ENCODE results near the gene PGAM5. TPM values are rescaled to one million over a fixed set of nuclear protein-coding genes. Genes with fewer than 3 reads are reported as not detected.

Gene PGAM5
- total RNA-seq, 1 experiment from 2014 or later = 112 TPM

DNA sequence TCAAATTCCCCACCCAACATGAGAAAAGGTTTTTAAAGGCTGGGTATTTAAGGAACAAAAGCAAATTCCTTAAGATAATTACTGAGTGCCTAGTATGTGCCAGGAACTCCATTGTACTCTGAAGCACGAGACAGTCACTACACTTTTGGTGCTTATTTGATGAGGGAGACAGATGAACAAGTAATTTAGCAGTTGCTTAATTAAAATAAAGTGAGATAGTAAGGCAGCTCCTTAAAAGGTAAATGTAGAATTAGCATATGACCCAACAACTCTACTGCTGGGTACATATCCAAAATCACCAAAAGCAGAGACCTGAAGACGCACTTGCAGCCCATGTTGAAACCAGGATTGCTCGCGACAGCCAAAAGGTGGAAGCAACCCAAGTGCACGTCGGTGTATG, 44.8 kb upstream of the PGAM5 start:
- no peaks in the 10 kb centered on the region for H3K79me2 ChIP-seq (ENCODE audit: insufficient read depth, low read length)
- H2BK5ac ChIP-seq (ENCODE audit: insufficient read length, low read length) = no peak overlapping the region
- Mint-ChIP-seq H3K27ac (no peak overlapping the region; a peak in 1 of 7 replicates), H3K4me1 (no peaks in the 10 kb centered on the region), H3K27me3 (ENCODE audit: low read depth) (no peaks in the 10 kb centered on the region), H3K36me3 (ENCODE audit: insufficient read depth in 1 of 3, low read depth in 3 of 3) (peaks cover 68 to 93% (median 92%) of the 10 kb centered on the region in 3 experiments; a peak in 6 of 7 replicates), H3K4me3 (no peak overlapping the region), H3K9me3 (no peaks in the 10 kb centered on the region)
- no peak overlapping the region for H2AK5ac ChIP-seq (ENCODE audit: insufficient read length, low read length)
- H3K18ac ChIP-seq (ENCODE audit: insufficient read length, low read depth, low read length) = no peak overlapping the region
- no peak overlapping the region for H4K8ac ChIP-seq (replicated peaks; ENCODE audit: insufficient read length, low read depth, low read length)
- H2BK120ac ChIP-seq (ENCODE audit: low read depth, low read length, poor library complexity, severe bottlenecking) = no peak overlapping the region
- no peak overlapping the region for H2BK12ac ChIP-seq (ENCODE audit: insufficient read length, low read depth, low read length)
- H2BK20ac ChIP-seq (ENCODE audit: low read depth, low read length, poor library complexity, severe bottlenecking) = no peak overlapping the region
- H3K9me3 ChIP-seq (ENCODE audit: control insufficient read depth, low read depth, low read length) = no peaks in the 10 kb centered on the region
- no peak overlapping the region for H4K91ac ChIP-seq (ENCODE audit: insufficient read length, low read depth, low read length)
- no peaks in the 10 kb centered on the region for H3K79me1 ChIP-seq (ENCODE audit: insufficient read depth, low read depth, low read length, poor library complexity, severe bottlenecking)
- H3T11ph ChIP-seq (ENCODE audit: low read length) = no peak overlapping the region
- H4K5ac ChIP-seq (ENCODE audit: insufficient read length, low read depth, low read length) = no peak overlapping the region
- no CpG with 5 or more reads among the region's 6 CpGs for WGBS (ENCODE audit: extremely low coverage, insufficient read length, low lambda C conversion rate)
- no peaks in the 10 kb centered on the region for H3K27me3 ChIP-seq (ENCODE audit: insufficient read depth, low read length)
- no peak for DNase-seq
- H3K4me2 ChIP-seq (ENCODE audit: insufficient read depth, insufficient read length, low read length) = no peak overlapping the region
- no peaks in the 10 kb centered on the region for H3K4me1 ChIP-seq (ENCODE audit: insufficient read depth, low read length)
- H2BK15ac ChIP-seq (ENCODE audit: low read depth, low read length) = no peak overlapping the region
- H3K27ac ChIP-seq (ENCODE audit: insufficient read length, low read depth, low read length) = no peak overlapping the region
- H3K14ac ChIP-seq (ENCODE audit: insufficient read depth, low read length) = no peak overlapping the region
- H3K23me2 ChIP-seq (ENCODE audit: insufficient read length, low read depth, low read length, poor library complexity, severe bottlenecking) = no peaks in the 10 kb centered on the region
- no peak overlapping the region for H2AFZ ChIP-seq (ENCODE audit: low read length)
- H3K9ac ChIP-seq (ENCODE audit: extremely low read depth, insufficient read length, low read length) = no peak overlapping the region
- H3K4ac ChIP-seq (ENCODE audit: low read depth, low read length) = no peak overlapping the region
- no peak overlapping the region for H3K56ac ChIP-seq (ENCODE audit: insufficient read length, low read depth, low read length)
- no peak overlapping the region for H3K23ac ChIP-seq (ENCODE audit: insufficient read length, low read depth, low read length)
- TF ChIP-seq, protein P1, sequence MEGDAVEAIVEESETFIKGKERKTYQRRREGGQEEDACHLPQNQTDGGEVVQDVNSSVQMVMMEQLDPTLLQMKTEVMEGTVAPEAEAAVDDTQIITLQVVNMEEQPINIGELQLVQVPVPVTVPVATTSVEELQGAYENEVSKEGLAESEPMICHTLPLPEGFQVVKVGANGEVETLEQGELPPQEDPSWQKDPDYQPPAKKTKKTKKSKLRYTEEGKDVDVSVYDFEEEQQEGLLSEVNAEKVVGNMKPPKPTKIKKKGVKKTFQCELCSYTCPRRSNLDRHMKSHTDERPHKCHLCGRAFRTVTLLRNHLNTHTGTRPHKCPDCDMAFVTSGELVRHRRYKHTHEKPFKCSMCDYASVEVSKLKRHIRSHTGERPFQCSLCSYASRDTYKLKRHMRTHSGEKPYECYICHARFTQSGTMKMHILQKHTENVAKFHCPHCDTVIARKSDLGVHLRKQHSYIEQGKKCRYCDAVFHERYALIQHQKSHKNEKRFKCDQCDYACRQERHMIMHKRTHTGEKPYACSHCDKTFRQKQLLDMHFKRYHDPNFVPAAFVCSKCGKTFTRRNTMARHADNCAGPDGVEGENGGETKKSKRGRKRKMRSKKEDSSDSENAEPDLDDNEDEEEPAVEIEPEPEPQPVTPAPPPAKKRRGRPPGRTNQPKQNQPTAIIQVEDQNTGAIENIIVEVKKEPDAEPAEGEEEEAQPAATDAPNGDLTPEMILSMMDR (conservative IDR thresholded peaks at IDR 0.05) = no peak
- no peaks in the 10 kb centered on the region for H4K20me1 ChIP-seq (ENCODE audit: control insufficient read depth, insufficient read depth, insufficient read length)

All from H9 (cell line).